ENCODE results near the gene NHSL2. TPM values are rescaled to one million over a fixed set of nuclear protein-coding genes. Genes with fewer than 3 reads are reported as not detected.

The NHSL2 gene
- total RNA-seq, 1 experiment from 2014 or later = not detected

DNA sequence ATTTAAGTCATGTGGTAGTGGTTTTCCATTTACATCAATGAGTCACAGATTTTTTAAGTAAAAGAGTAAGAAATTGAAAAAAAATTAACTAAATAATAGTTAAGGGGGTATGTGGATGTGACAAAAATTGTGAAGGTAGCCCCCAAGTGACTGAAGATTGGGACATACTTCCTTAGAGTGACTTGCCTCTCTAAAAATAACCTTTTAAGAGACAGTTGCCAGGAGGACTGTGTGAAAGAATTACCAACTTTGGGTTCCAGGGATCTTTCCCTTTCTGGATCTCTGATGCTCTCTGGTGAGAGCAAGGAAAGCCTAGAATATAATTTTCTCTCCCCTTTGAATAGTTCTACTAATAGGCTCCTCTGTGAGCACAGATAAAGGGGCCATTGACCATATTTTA lies 42.7 kb downstream of the NHSL2 start:
- Histone ChIP-seq H3K79me2 (ENCODE audit: low read depth) (no peaks in the 10 kb centered on the region), H3K27ac (no peak overlapping the region), H4K20me1 (ENCODE audit: insufficient read depth) (no peaks in the 10 kb centered on the region), H3K4me3 (no peak overlapping the region), H3F3A (ENCODE audit: insufficient read depth, low read depth) (no peaks in the 10 kb centered on the region), H3K4me2 (no peak overlapping the region), H3K4me1 (replicated peaks; ENCODE audit: insufficient read depth) (no peaks in the 10 kb centered on the region), H2AFZ (no peak overlapping the region), H3K27me3 (ENCODE audit: insufficient read depth, low read depth) (peaks cover 32% of the 10 kb centered on the region; the same call in 1 of the 2 replicates), H3K9me2 (ENCODE audit: insufficient read depth) (no peaks in the 10 kb centered on the region), H3K9me3 (ENCODE audit: insufficient read depth, low read depth) (no peaks in the 10 kb centered on the region), H3K36me3 (ENCODE audit: low read depth) (no peaks in the 10 kb centered on the region)
- no peak for TF ChIP-seq EZH2 (IDR thresholded peaks at IDR 0.05; ENCODE audit: low read depth)
- TF ChIP-seq, protein P1, sequence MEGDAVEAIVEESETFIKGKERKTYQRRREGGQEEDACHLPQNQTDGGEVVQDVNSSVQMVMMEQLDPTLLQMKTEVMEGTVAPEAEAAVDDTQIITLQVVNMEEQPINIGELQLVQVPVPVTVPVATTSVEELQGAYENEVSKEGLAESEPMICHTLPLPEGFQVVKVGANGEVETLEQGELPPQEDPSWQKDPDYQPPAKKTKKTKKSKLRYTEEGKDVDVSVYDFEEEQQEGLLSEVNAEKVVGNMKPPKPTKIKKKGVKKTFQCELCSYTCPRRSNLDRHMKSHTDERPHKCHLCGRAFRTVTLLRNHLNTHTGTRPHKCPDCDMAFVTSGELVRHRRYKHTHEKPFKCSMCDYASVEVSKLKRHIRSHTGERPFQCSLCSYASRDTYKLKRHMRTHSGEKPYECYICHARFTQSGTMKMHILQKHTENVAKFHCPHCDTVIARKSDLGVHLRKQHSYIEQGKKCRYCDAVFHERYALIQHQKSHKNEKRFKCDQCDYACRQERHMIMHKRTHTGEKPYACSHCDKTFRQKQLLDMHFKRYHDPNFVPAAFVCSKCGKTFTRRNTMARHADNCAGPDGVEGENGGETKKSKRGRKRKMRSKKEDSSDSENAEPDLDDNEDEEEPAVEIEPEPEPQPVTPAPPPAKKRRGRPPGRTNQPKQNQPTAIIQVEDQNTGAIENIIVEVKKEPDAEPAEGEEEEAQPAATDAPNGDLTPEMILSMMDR (conservative IDR thresholded peaks at IDR 0.05) = no peak
- intact Hi-C loops (cut with micrococcal nuclease; ENCODE audit: unreplicated experiment) = no loop called here
- no TSS peak for BruUV-seq (replicated peaks)
- ChIA-PET POLR2A (ENCODE audit: unreplicated experiment) (no interaction called here), CTCF (no interaction called here)
- DNase-seq = no peak

- no TSS peak for BruUV-seq (replicated peaks)
- Histone ChIP-seq H3K9me2 (ENCODE audit: insufficient read depth) (no peaks in the 10 kb centered on the region), H3K4me3 (no peak overlapping the region), H4K20me1 (ENCODE audit: insufficient read depth) (no peaks in the 10 kb centered on the region), H3K4me1 (replicated peaks; ENCODE audit: insufficient read depth) (no peaks in the 10 kb centered on the region), H2AFZ (no peak overlapping the region), H3K27ac (no peak overlapping the region), H3F3A (ENCODE audit: insufficient read depth, low read depth) (no peaks in the 10 kb centered on the region), H3K9me3 (ENCODE audit: insufficient read depth, low read depth) (no peaks in the 10 kb centered on the region), H3K27me3 (ENCODE audit: insufficient read depth, low read depth) (peaks cover 29% of the 10 kb centered on the region; the same call in 1 of the 2 replicates), H3K4me2 (no peak overlapping the region), H3K36me3 (ENCODE audit: low read depth) (no peaks in the 10 kb centered on the region), H3K79me2 (ENCODE audit: low read depth) (no peaks in the 10 kb centered on the region)
- TF ChIP-seq EZH2 (IDR thresholded peaks at IDR 0.05; ENCODE audit: low read depth) = no peak
- TF ChIP-seq, protein P1 (conservative IDR thresholded peaks at IDR 0.05) = no peak
- intact Hi-C loops (cut with micrococcal nuclease; ENCODE audit: unreplicated experiment) = no loop called here
- ChIA-PET POLR2A (ENCODE audit: unreplicated experiment) (no interaction called here), CTCF (no interaction called here)
- DNase-seq = no peak
These were observed 43.3 kb downstream of the NHSL2 start for GRCh38 chrX:71953946-71954345.

DNA sequence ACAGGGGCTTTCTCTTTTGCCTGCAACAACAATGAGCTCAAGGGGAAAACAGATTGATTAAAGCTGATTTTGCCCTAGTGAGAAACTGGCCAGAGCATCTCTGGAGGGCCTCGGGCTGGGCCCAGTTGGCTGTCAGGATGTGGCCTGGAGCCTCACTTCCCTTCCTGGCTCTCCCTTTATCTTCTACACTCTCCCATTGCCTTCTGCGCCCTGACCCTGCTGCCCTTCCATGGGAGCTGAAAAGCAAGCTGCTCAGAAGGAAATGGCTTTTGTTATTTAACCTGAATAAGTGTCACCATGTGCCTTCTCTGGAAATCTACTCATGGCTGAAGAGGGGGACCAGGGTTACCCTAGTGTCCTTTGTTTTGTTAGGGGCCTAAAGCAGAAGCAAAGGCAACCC lies 43.8 kb downstream of the NHSL2 start:
- Histone ChIP-seq H4K20me1 (ENCODE audit: insufficient read depth) (no peaks in the 10 kb centered on the region), H3K4me3 (no peak overlapping the region), H3K9me2 (ENCODE audit: insufficient read depth) (no peaks in the 10 kb centered on the region), H3K9me3 (ENCODE audit: insufficient read depth, low read depth) (no peaks in the 10 kb centered on the region), H3K36me3 (ENCODE audit: low read depth) (no peaks in the 10 kb centered on the region), H3K4me1 (replicated peaks; ENCODE audit: insufficient read depth) (no peaks in the 10 kb centered on the region), H3K27ac (no peak overlapping the region), H3K79me2 (ENCODE audit: low read depth) (no peaks in the 10 kb centered on the region), H2AFZ (no peak overlapping the region), H3F3A (ENCODE audit: insufficient read depth, low read depth) (no peaks in the 10 kb centered on the region), H3K27me3 (ENCODE audit: insufficient read depth, low read depth) (peaks cover 24% of the 10 kb centered on the region; the same call in 1 of the 2 replicates), H3K4me2 (no peak overlapping the region)
- intact Hi-C loops (cut with micrococcal nuclease; ENCODE audit: unreplicated experiment) = no loop called here
- ChIA-PET CTCF (no interaction called here), POLR2A (ENCODE audit: unreplicated experiment) (no interaction called here)
- DNase-seq = no peak
- no TSS peak for BruUV-seq (replicated peaks)
- TF ChIP-seq, protein P1 (conservative IDR thresholded peaks at IDR 0.05) = no peak
- no peak for TF ChIP-seq EZH2 (IDR thresholded peaks at IDR 0.05; ENCODE audit: low read depth)

All from PC-9 (cell line).